CD4-positive, alpha-beta T cell treated with Interleukin-6 at 100 ng/mL for 8 hours (primary cell): ENCODE measurements around the gene DNAAF1.
"Not testable (repeated sequence)": the region's sequence is repeated elsewhere in the genome, so short reads cannot be mapped to it uniquely, and the experiment has no call there.

Experiments
- DNase-seq: peaks from one replicate; pipeline ENCODE4 v3.0.0-alpha.2; 2020; ENCODE audit warnings: mixed read lengths, low spot score

The DNAAF1 gene

GRCh38 chr16:84212154-84212553 is 67.0 kb downstream of the DNAAF1 start:
- DNase-seq, result no peak

GRCh38 chr16:84212631-84213030 is 67.5 kb downstream of the DNAAF1 start:
- DNase-seq, result no peak

GRCh38 chr16:84214451-84215066 is 69.5 kb downstream of the DNAAF1 start:
- no peak for DNase-seq

DNA sequence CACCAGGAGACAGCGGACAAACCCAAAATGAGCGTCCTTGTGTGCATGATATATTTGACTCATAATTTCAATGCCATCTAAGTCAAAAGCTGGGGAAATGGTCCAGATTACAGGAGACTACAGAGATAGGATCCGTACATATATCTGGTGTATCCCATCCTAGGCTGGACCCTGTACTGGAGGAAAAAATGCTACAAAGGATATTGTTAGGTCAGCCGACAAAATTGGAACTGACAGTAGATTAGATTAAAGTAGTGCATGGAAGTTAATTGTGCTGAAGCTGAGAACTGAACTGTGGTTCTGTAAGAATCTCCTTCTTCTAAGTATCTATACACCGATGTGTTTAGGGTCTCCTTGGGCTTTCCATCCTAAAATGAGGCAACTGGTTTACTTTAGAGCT is 70.4 kb downstream of the DNAAF1 start:
- no peak for DNase-seq

DNA sequence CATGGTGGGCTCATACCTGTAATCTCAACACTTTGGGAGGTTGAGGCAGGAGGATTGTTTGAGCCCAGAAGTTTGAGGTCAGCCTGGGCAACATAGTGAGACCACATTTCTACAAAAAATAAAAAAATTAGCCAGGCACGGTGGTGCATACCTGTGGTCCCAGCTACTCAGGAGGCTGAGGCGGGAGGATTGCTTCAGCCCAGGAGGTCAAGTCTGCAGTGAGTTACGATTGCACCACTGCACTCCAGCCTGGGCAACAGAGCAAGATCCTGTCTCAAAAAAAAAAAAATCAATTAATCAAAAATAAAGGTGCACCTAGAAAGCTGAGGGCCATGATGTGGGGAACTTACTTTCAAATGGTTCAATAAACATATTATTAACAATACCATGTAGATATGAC is 71.0 kb downstream of the DNAAF1 start:
- DNase-seq, result not testable (repeated sequence)

GRCh38 chr16:84218176-84218823 is 73.2 kb downstream of the DNAAF1 start:
- DNase-seq, result no peak

DNA sequence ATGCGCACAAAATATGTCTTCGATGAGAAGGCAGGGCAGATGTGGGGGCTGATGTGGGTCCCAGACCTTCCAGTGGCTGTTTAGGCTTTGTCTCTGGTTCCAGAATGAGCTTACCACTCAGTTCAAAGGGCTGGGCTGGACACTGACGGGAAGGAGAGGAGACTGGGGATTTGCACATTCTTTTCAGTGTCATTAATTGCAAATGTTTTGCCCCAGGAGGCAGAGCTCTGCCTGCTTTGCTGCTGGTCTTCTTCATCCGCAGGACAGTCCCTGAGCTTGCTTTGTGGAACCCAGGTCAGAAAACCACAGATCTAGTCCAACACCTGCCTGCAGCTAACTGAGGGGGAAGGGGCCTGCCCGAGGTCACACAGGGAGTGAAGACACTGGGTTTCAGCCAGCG is 73.8 kb downstream of the DNAAF1 start:
- DNase-seq, result no peak

GRCh38 chr16:84220851-84221250 is 75.7 kb downstream of the DNAAF1 start:
- no peak for DNase-seq

DNA sequence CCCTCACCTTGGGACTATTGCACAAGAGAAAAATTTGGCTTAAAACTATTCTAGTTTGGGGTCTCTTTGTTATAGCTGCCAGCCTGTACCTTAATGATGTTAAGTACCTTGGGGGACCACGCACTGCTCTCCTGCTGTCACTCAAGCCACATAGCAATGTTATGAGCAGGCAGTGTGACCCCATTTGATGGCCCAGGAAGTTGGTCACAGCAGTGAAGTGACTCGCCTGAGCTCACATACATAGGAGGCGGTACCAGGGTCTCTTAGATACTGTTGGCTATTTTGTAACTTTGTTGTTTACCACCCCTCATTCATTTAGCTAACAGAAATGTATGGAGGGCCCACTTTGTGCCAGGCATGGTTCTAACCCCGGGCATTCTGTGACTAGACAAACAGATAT is 78.3 kb downstream of the DNAAF1 start:
- no peak for DNase-seq

DNA sequence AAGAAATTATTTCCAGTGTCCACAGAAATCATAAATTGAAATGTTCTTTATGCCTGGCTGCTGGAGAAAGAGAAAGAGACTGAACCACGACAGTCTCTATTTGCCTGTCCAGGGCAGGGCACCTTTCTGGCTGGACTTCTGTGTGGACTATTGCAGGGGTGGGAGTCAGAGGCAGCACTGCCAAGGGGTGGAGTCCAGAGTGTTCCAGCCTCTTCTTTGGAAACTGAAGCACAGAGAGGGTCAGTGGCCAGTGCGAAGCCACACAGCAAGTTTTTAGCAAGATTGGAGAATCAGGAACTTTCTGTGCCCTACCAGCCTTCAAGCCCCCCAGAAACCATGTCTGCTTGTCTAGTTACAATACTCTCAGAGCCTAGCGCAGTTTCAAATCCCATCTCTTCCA is 79.4 kb downstream of the DNAAF1 start:
- DNase-seq, result no peak

DNA sequence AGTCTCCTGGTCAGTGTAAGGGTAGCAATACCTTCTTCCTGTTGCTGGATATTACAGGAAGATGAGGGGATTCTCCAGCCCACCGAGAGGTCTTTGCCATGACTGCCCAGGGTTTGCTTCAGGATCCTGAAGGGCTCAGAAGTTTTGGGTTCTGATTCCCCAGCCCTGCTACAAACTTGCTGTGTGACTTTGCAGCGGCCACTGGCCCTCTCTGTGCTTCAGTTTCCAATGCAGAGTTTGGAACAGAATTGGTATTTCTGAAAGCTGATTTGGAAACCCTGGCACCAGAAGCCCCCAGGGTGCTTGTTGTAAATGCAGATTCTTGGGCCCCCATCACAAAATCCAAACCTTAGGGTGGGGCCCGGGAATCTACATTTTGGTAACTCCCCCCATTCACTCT is 80.0 kb downstream of the DNAAF1 start:
- DNase-seq, result no peak

- no peak for DNase-seq
Observed at GRCh38 chr16:84225571-84225970, 80.5 kb downstream of the DNAAF1 start.

DNA sequence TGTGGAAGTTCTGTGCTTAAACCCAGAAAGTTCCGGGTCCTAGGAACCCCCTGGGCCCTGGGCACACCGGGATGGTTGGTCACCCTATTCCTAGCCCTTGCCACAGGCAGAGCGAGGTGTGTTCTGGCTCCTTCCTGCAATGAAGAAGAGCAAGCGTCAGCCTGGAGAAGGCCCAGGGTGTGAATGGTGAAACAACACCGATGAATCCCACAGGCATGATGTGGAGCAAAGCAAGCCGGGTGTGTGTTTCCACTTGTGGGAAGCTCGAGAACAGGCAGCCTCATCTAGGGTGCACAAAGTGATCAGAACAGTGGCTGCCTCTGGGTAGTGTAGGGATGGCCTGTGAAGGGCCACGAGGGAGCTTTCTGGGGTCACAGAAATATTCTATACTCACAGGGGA is 80.9 kb downstream of the DNAAF1 start:
- DNase-seq, result no peak
